ENCODE results near the gene SPOCK1.
"Not testable (repeated sequence)": the region's sequence is repeated elsewhere in the genome, so short reads cannot be mapped to it uniquely, and the experiment has no call there.

The SPOCK1 gene

GRCh38 chr5:137250421-137250820 lies 248.7 kb downstream of the SPOCK1 start:
- Histone ChIP-seq H3K9me3 (ENCODE audit: low read length) (no peaks in the 10 kb centered on the region), H3K9ac (ENCODE audit: low read length) (no peak overlapping the region), H3K27me3 (ENCODE audit: control insufficient read depth in 1 of 2, insufficient read depth in 2 of 2, low read length in 2 of 2) (no peaks in the 10 kb centered on the region), H3K4me3 (ENCODE audit: low read depth in 1 of 2, low read length in 2 of 2) (no peak overlapping the region), H3K36me3 (ENCODE audit: insufficient read depth, low read length) (no peaks in the 10 kb centered on the region), H3K27ac (ENCODE audit: low read depth, low read length) (no peak overlapping the region), H3K4me1 (ENCODE audit: insufficient read depth, low read length) (no peaks in the 10 kb centered on the region)

DNA sequence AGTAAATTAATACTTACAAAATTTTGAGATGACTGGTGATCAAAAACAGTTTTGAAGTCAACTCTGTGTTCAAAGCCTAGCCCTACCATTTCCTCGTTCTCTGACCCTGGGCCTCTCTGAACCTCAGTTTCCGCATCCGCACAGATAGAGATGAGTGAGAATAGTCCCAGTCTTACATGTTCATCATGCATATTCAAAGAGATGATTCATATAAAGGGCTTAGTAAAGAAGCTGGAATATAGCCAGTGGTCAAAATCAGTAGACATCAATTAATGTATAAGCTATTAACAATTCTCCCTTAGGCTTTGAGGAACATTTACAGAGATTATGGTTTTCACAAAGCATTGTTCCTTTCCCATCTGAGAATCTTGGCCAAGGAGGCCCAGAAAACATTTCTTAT lies 250.6 kb downstream of the SPOCK1 start:
- H3K36me3 ChIP-seq (ENCODE audit: insufficient read depth, low read length) = no peaks in the 10 kb centered on the region
- no peak overlapping the region for H3K4me3 ChIP-seq (ENCODE audit: low read depth in 1 of 2, low read length in 2 of 2)
- no peak overlapping the region for H3K9ac ChIP-seq (ENCODE audit: low read length)
- H3K27ac ChIP-seq (ENCODE audit: low read depth, low read length) = no peak overlapping the region
- no peaks in the 10 kb centered on the region for H3K9me3 ChIP-seq (ENCODE audit: low read length)
- H3K4me1 ChIP-seq (ENCODE audit: insufficient read depth, low read length) = no peaks in the 10 kb centered on the region
- no peaks in the 10 kb centered on the region for H3K27me3 ChIP-seq (ENCODE audit: control insufficient read depth in 1 of 2, insufficient read depth in 2 of 2, low read length in 2 of 2)

DNA sequence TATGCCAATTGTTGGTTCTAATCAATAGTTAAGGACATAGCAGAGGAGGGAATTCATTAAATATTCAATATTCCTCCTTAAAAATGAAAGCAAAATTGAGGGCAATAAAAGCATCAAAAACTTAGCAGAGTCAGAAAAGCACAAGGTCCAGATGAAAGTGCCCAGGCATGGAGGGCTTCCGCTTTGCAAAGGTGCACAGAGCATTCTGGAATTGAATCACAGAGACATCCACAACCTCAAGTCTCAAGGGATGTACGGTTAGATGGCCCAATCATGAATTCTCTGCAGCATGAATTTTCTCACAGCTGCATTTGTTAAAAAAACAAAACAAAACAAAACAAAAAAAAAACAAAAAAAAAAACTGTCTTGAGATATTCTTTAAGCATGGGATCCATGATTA lies 253.7 kb downstream of the SPOCK1 start:
- Histone ChIP-seq H3K27me3 (ENCODE audit: control insufficient read depth in 1 of 2, insufficient read depth in 2 of 2, low read length in 2 of 2) (no peaks in the 10 kb centered on the region), H3K4me3 (ENCODE audit: low read depth in 1 of 2, low read length in 2 of 2) (no peak overlapping the region), H3K27ac (ENCODE audit: low read depth, low read length) (no peak overlapping the region), H3K4me1 (ENCODE audit: insufficient read depth, low read length) (no peaks in the 10 kb centered on the region), H3K36me3 (ENCODE audit: insufficient read depth, low read length) (no peaks in the 10 kb centered on the region), H3K9me3 (ENCODE audit: low read length) (no peaks in the 10 kb centered on the region), H3K9ac (ENCODE audit: low read length) (no peak overlapping the region)

DNA sequence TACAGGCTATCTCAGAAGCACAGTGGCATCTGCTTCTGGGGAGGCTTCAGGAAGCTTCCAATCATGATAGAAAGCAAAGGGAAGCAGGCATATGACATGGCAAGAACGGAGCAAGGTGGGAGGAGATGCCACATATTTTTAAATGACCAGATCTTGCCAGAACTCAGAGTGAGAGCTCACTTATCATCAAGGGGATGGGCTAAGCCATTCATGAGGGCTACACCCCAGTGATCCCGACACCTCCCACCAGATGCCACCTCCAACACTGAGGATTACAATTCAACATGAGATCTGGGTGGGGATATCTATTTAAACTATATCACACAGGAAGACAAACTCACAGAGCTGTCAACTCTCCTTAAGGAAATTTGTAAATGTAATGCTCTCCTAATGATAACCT lies 258.8 kb downstream of the SPOCK1 start:
- Histone ChIP-seq H3K9me3 (ENCODE audit: low read length) (peaks cover 4% of the 10 kb centered on the region), H3K4me3 (ENCODE audit: low read depth in 1 of 2, low read length in 2 of 2) (no peak overlapping the region), H3K36me3 (ENCODE audit: insufficient read depth, low read length) (no peaks in the 10 kb centered on the region), H3K27me3 (ENCODE audit: control insufficient read depth in 1 of 2, insufficient read depth in 2 of 2, low read length in 2 of 2) (no peaks in the 10 kb centered on the region), H3K9ac (ENCODE audit: low read length) (no peak overlapping the region), H3K27ac (ENCODE audit: low read depth, low read length) (no peak overlapping the region), H3K4me1 (ENCODE audit: insufficient read depth, low read length) (no peaks in the 10 kb centered on the region)

- H3K27me3 ChIP-seq (ENCODE audit: control insufficient read depth in 1 of 2, insufficient read depth in 2 of 2, low read length in 2 of 2) = no peaks in the 10 kb centered on the region
- H3K9me3 ChIP-seq (ENCODE audit: low read length) = peaks cover 4% of the 10 kb centered on the region
- no peak overlapping the region for H3K27ac ChIP-seq (ENCODE audit: low read depth, low read length)
- H3K4me3 ChIP-seq (ENCODE audit: low read depth in 1 of 2, low read length in 2 of 2) = no peak overlapping the region
- no peaks in the 10 kb centered on the region for H3K4me1 ChIP-seq (ENCODE audit: insufficient read depth, low read length)
- no peaks in the 10 kb centered on the region for H3K36me3 ChIP-seq (ENCODE audit: insufficient read depth, low read length)
- no peak overlapping the region for H3K9ac ChIP-seq (ENCODE audit: low read length)
These were observed 262.1 kb downstream of the SPOCK1 start for GRCh38 chr5:137236849-137237507.

DNA sequence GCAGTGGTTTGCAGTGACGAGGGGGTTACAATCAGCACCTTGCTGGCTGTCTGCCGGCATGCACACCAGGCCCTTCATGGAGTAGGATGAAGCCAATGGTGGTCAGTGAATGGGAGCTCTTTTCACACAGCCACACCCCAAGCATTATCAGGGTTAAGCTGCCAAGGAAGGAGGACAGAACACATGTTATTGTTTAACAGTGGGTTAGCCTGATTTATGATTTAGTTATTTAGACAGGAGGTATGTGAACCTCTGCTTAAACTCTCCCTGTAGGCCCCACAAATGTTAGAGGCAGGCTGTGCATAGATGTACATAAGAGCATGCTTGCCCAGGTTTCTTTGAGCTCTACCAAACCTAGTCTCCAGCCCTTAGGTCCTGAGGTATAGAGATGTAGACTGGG lies 262.9 kb downstream of the SPOCK1 start:
- Histone ChIP-seq H3K36me3 (ENCODE audit: insufficient read depth, low read length) (no peaks in the 10 kb centered on the region), H3K27me3 (ENCODE audit: control insufficient read depth in 1 of 2, insufficient read depth in 2 of 2, low read length in 2 of 2) (no peaks in the 10 kb centered on the region), H3K27ac (ENCODE audit: low read depth, low read length) (no peak overlapping the region), H3K9ac (ENCODE audit: low read length) (no peak overlapping the region), H3K4me1 (ENCODE audit: insufficient read depth, low read length) (no peaks in the 10 kb centered on the region), H3K9me3 (ENCODE audit: low read length) (peaks cover 4% of the 10 kb centered on the region), H3K4me3 (ENCODE audit: low read depth in 1 of 2, low read length in 2 of 2) (no peak overlapping the region)

DNA sequence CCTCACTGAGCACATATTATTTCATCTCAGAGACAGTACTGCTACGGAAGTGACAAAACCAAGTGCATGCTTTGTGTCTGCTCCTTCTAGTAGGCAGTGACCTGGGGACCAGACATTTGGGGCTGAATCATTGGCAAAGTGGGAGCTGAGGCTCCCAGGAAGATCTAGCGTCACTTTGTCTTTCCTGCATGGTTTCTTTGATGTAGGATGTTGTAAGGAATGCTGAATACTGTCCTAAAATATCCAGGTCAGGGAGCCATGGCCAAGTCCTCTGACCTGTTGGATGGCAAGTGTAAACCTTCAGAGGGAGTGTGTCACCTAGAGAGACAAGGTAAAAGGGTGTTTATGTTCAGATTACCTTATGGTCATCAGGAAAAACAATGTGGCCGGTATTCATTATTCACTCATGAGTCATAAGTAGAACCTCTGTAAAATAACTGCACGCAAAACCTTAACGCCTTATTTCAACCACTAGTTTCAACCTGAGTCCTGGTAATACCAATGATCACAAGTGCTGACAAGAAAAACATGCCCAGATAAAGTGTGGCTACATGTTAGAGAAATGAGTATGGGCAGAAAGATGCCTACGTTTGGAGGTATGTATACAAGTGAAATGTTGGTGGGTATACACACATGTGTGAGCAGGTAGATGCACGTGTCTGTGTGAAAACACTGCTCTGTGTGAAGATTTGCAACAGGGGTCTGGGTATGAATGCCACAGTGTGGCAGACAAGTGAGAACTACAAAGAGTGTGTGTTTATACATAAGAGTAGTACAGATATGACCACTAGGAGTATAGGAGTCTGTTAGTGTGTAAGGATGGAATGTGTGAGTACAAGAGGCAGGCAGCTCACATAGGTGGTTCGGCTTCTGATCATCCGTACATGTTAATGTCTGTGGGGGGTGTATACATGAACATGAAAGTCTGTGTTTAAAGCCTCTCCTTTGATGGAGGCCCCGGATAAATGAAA lies 263.9 kb downstream of the SPOCK1 start:
- Histone ChIP-seq H3K4me1 (ENCODE audit: insufficient read depth, low read length) (no peaks in the 10 kb centered on the region), H3K9ac (ENCODE audit: low read length) (no peak overlapping the region)

GRCh38 chr5:137233726-137234125 lies 265.4 kb downstream of the SPOCK1 start:
- no peaks in the 10 kb centered on the region for H3K27me3 ChIP-seq (ENCODE audit: control insufficient read depth in 1 of 2, insufficient read depth in 2 of 2, low read length in 2 of 2)
- no peaks in the 10 kb centered on the region for H3K4me1 ChIP-seq (ENCODE audit: insufficient read depth, low read length)
- no peaks in the 10 kb centered on the region for H3K36me3 ChIP-seq (ENCODE audit: insufficient read depth, low read length)
- no peaks in the 10 kb centered on the region for H3K9me3 ChIP-seq (ENCODE audit: low read length)
- H3K9ac ChIP-seq (ENCODE audit: low read length) = no peak overlapping the region
- no peak overlapping the region for H3K4me3 ChIP-seq (ENCODE audit: low read depth in 1 of 2, low read length in 2 of 2)
- no peak overlapping the region for H3K27ac ChIP-seq (ENCODE audit: low read depth, low read length)

More for the DNA sequence above, 263.9 kb downstream of the SPOCK1 start:
- H3K9me3 ChIP-seq (ENCODE audit: low read length) = peaks cover 4% of the 10 kb centered on the region
- no peaks in the 10 kb centered on the region for H3K27me3 ChIP-seq (ENCODE audit: control insufficient read depth in 1 of 2, insufficient read depth in 2 of 2, low read length in 2 of 2)
- no peaks in the 10 kb centered on the region for H3K36me3 ChIP-seq (ENCODE audit: insufficient read depth, low read length)
- no peak overlapping the region for H3K4me3 ChIP-seq (ENCODE audit: low read depth in 1 of 2, low read length in 2 of 2)
- no peak overlapping the region for H3K27ac ChIP-seq (ENCODE audit: low read depth, low read length)

DNA sequence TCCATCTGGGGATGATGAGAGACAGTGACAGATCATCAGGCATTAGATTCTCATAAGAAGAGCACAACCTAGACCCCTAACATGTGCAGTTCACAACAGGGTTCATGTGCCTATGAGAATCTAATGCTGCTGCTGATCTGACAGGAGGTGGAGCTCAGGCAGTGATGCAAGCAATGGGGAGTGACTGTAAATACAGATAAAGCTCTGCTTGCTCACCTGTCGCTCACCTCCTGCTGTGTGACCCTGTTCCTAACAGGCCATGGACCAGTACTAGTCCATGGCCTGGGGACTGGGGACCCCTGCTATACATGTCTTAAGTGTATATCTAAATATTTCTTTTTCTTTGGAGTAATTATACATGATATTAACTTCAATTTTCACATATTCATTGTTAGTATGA lies 265.8 kb downstream of the SPOCK1 start:
- not testable (repeated sequence) for H3K4me1 ChIP-seq (ENCODE audit: insufficient read depth, low read length); H3K4me3 ChIP-seq (ENCODE audit: low read depth in 1 of 2, low read length in 2 of 2); H3K9me3 ChIP-seq (ENCODE audit: low read length); H3K27me3 ChIP-seq (ENCODE audit: control insufficient read depth in 1 of 2, insufficient read depth in 2 of 2, low read length in 2 of 2); H3K27ac ChIP-seq (ENCODE audit: low read depth, low read length); H3K36me3 ChIP-seq (ENCODE audit: insufficient read depth, low read length); H3K9ac ChIP-seq (ENCODE audit: low read length)

DNA sequence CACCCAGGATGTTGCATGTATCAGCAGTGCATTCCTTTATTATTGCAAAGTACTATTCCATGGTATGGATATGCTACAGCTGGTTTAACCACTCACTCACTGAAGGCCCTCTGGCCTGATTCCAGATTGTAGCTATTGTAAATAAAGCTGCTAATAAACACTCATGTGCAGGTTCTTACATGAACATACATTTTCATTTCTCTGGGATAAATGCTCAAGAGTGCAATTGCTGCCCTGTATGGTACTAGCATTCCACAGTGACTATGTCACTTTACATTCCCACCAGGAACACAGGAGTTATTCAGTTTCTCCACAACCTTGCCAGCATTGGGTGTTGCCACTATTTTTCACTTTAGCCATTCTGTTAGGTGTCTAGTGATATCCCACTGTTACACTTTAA lies 267.6 kb downstream of the SPOCK1 start:
- Histone ChIP-seq H3K27ac (ENCODE audit: low read depth, low read length) (no peak overlapping the region), H3K9ac (ENCODE audit: low read length) (no peak overlapping the region), H3K9me3 (ENCODE audit: low read length) (no peaks in the 10 kb centered on the region), H3K27me3 (ENCODE audit: control insufficient read depth in 1 of 2, insufficient read depth in 2 of 2, low read length in 2 of 2) (no peaks in the 10 kb centered on the region), H3K4me1 (ENCODE audit: insufficient read depth, low read length) (no peaks in the 10 kb centered on the region), H3K36me3 (ENCODE audit: insufficient read depth, low read length) (no peaks in the 10 kb centered on the region), H3K4me3 (ENCODE audit: low read depth in 1 of 2, low read length in 2 of 2) (no peak overlapping the region)

DNA sequence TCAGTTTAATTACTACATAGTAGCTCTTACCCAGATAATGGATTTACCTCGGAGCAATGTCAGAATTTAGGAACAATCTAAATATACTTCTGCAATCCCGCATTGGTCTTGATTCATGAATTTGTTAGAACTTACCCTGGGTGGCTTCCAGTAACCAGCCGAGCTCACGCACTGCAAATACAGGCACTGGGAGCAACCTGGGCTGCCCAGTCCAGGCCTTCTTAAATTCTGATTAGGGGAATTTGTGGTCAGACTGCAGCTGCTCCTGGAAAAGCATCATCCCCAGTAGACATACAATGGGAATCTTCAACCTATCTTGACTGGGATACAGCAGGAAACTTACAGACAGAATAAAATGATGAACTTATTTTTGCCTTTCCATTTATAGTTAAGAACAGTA lies 270.3 kb downstream of the SPOCK1 start:
- Histone ChIP-seq H3K9me3 (ENCODE audit: low read length) (no peaks in the 10 kb centered on the region), H3K27ac (ENCODE audit: low read depth, low read length) (no peak overlapping the region)

More for the DNA sequence above, 270.3 kb downstream of the SPOCK1 start:
- H3K36me3 ChIP-seq (ENCODE audit: insufficient read depth, low read length) = no peaks in the 10 kb centered on the region
- no peaks in the 10 kb centered on the region for H3K27me3 ChIP-seq (ENCODE audit: control insufficient read depth in 1 of 2, insufficient read depth in 2 of 2, low read length in 2 of 2)
- no peak overlapping the region for H3K9ac ChIP-seq (ENCODE audit: low read length)
- H3K4me1 ChIP-seq (ENCODE audit: insufficient read depth, low read length) = no peaks in the 10 kb centered on the region
- H3K4me3 ChIP-seq (ENCODE audit: low read depth in 1 of 2, low read length in 2 of 2) = no peak overlapping the region

All from muscle layer of colon (tissue), 2 donors.